ENCODE measurements around the gene CDH20.

The CDH20 gene

GRCh38 chr18:61333271-61333745 is at the start of gene CDH20:
Gene CDH20 (plus strand): TSS chr18:61333430.
- H3K36me3 ChIP-seq (ENCODE audit: control insufficient read depth, insufficient read depth, low read length) = no peaks in the 10 kb centered on the region
- peaks cover 42% of the 10 kb centered on the region for H3K27me3 ChIP-seq (ENCODE audit: control insufficient read depth, insufficient read depth, low read length)
- H3K9ac ChIP-seq (ENCODE audit: low read depth, low read length) = no peak within 1 kb of the TSS; the same call in 1 of the 2 replicates
- H3K4me3 ChIP-seq (ENCODE audit: low read depth, low read length) = peak within 1 kb of the TSS; percentile 74
- no peaks in the 10 kb centered on the region for H3K9me3 ChIP-seq (ENCODE audit: control insufficient read depth, insufficient read depth, low read length)
- peaks cover 3% of the 10 kb centered on the region; the same call in 1 of the 2 replicates for H3K4me1 ChIP-seq (ENCODE audit: control insufficient read depth, insufficient read depth, low read length)
- H3K27ac ChIP-seq (ENCODE audit: low read depth, low read length) = no peak within 1 kb of the TSS

- Histone ChIP-seq H3K36me3 (ENCODE audit: control insufficient read depth, insufficient read depth, low read length) (no peaks in the 10 kb centered on the region), H3K27me3 (ENCODE audit: control insufficient read depth, insufficient read depth, low read length) (no peaks in the 10 kb centered on the region), H3K9me3 (ENCODE audit: control insufficient read depth, insufficient read depth, low read length) (peaks cover 5% of the 10 kb centered on the region; the same call in 1 of the 2 replicates), H3K27ac (ENCODE audit: low read depth, low read length) (no peak overlapping the region), H3K4me1 (ENCODE audit: control insufficient read depth, insufficient read depth, low read length) (peaks cover 7% of the 10 kb centered on the region; the same call in 1 of the 2 replicates), H3K4me3 (ENCODE audit: low read depth, low read length) (no peak overlapping the region), H3K9ac (ENCODE audit: low read depth, low read length) (no peak overlapping the region)
Observed at GRCh38 chr18:61284039-61284438, 49.2 kb upstream of the CDH20 start.

GRCh38 chr18:61285777-61286176 is 47.5 kb upstream of the CDH20 start:
- no peak overlapping the region for H3K9ac ChIP-seq (ENCODE audit: low read depth, low read length)
- peaks cover 2% of the 10 kb centered on the region; the same call in 1 of the 2 replicates for H3K9me3 ChIP-seq (ENCODE audit: control insufficient read depth, insufficient read depth, low read length)
- H3K4me3 ChIP-seq (ENCODE audit: low read depth, low read length) = no peak overlapping the region
- peaks cover 7% of the 10 kb centered on the region; the same call in 1 of the 2 replicates for H3K4me1 ChIP-seq (ENCODE audit: control insufficient read depth, insufficient read depth, low read length)
- H3K36me3 ChIP-seq (ENCODE audit: control insufficient read depth, insufficient read depth, low read length) = no peaks in the 10 kb centered on the region
- no peaks in the 10 kb centered on the region for H3K27me3 ChIP-seq (ENCODE audit: control insufficient read depth, insufficient read depth, low read length)
- H3K27ac ChIP-seq (ENCODE audit: low read depth, low read length) = no peak overlapping the region

- no peak overlapping the region for H3K9ac ChIP-seq (ENCODE audit: low read depth, low read length)
- no peaks in the 10 kb centered on the region for H3K9me3 ChIP-seq (ENCODE audit: control insufficient read depth, insufficient read depth, low read length)
- no peaks in the 10 kb centered on the region for H3K27me3 ChIP-seq (ENCODE audit: control insufficient read depth, insufficient read depth, low read length)
- no peak overlapping the region for H3K4me3 ChIP-seq (ENCODE audit: low read depth, low read length)
- peaks cover 7% of the 10 kb centered on the region; the same call in 1 of the 2 replicates for H3K4me1 ChIP-seq (ENCODE audit: control insufficient read depth, insufficient read depth, low read length)
- no peak overlapping the region for H3K27ac ChIP-seq (ENCODE audit: low read depth, low read length)
- H3K36me3 ChIP-seq (ENCODE audit: control insufficient read depth, insufficient read depth, low read length) = no peaks in the 10 kb centered on the region
Observed at GRCh38 chr18:61286867-61287266, 46.4 kb upstream of the CDH20 start.

- H3K27ac ChIP-seq (ENCODE audit: low read depth, low read length) = no peak overlapping the region
- H3K27me3 ChIP-seq (ENCODE audit: control insufficient read depth, insufficient read depth, low read length) = no peaks in the 10 kb centered on the region
- no peak overlapping the region for H3K9ac ChIP-seq (ENCODE audit: low read depth, low read length)
- H3K4me3 ChIP-seq (ENCODE audit: low read depth, low read length) = no peak overlapping the region
- H3K9me3 ChIP-seq (ENCODE audit: control insufficient read depth, insufficient read depth, low read length) = no peaks in the 10 kb centered on the region
- H3K36me3 ChIP-seq (ENCODE audit: control insufficient read depth, insufficient read depth, low read length) = no peaks in the 10 kb centered on the region
- H3K4me1 ChIP-seq (ENCODE audit: control insufficient read depth, insufficient read depth, low read length) = peaks cover 7% of the 10 kb centered on the region; the same call in 1 of the 2 replicates
Observed at GRCh38 chr18:61290616-61291015, 42.6 kb upstream of the CDH20 start.

- Histone ChIP-seq H3K9me3 (ENCODE audit: control insufficient read depth, insufficient read depth, low read length) (no peaks in the 10 kb centered on the region), H3K9ac (ENCODE audit: low read depth, low read length) (no peak overlapping the region), H3K4me3 (ENCODE audit: low read depth, low read length) (no peak overlapping the region), H3K36me3 (ENCODE audit: control insufficient read depth, insufficient read depth, low read length) (no peaks in the 10 kb centered on the region), H3K27ac (ENCODE audit: low read depth, low read length) (no peak overlapping the region), H3K4me1 (ENCODE audit: control insufficient read depth, insufficient read depth, low read length) (no peaks in the 10 kb centered on the region), H3K27me3 (ENCODE audit: control insufficient read depth, insufficient read depth, low read length) (no peaks in the 10 kb centered on the region)
Observed at GRCh38 chr18:61292280-61293035, 40.8 kb upstream of the CDH20 start.

- no peaks in the 10 kb centered on the region for H3K27me3 ChIP-seq (ENCODE audit: control insufficient read depth, insufficient read depth, low read length)
Observed at GRCh38 chr18:61295153-61295552, 38.1 kb upstream of the CDH20 start.

GRCh38 chr18:61308004-61308403 is 25.2 kb upstream of the CDH20 start:
- H3K36me3 ChIP-seq (ENCODE audit: control insufficient read depth, insufficient read depth, low read length) = no peaks in the 10 kb centered on the region
- no peak overlapping the region for H3K4me3 ChIP-seq (ENCODE audit: low read depth, low read length)
- H3K9me3 ChIP-seq (ENCODE audit: control insufficient read depth, insufficient read depth, low read length) = no peaks in the 10 kb centered on the region
- H3K4me1 ChIP-seq (ENCODE audit: control insufficient read depth, insufficient read depth, low read length) = no peaks in the 10 kb centered on the region
- H3K9ac ChIP-seq (ENCODE audit: low read depth, low read length) = no peak overlapping the region
- H3K27ac ChIP-seq (ENCODE audit: low read depth, low read length) = no peak overlapping the region
- H3K27me3 ChIP-seq (ENCODE audit: control insufficient read depth, insufficient read depth, low read length) = no peaks in the 10 kb centered on the region

More at GRCh38 chr18:61295153-61295552, 38.1 kb upstream of the CDH20 start:
- no peaks in the 10 kb centered on the region for H3K4me1 ChIP-seq (ENCODE audit: control insufficient read depth, insufficient read depth, low read length)
- H3K4me3 ChIP-seq (ENCODE audit: low read depth, low read length) = no peak overlapping the region
- no peaks in the 10 kb centered on the region for H3K9me3 ChIP-seq (ENCODE audit: control insufficient read depth, insufficient read depth, low read length)
- no peaks in the 10 kb centered on the region for H3K36me3 ChIP-seq (ENCODE audit: control insufficient read depth, insufficient read depth, low read length)
- no peak overlapping the region for H3K27ac ChIP-seq (ENCODE audit: low read depth, low read length)
- no peak overlapping the region for H3K9ac ChIP-seq (ENCODE audit: low read depth, low read length)

- H3K9ac ChIP-seq (ENCODE audit: low read depth, low read length) = no peak overlapping the region
- H3K4me3 ChIP-seq (ENCODE audit: low read depth, low read length) = no peak overlapping the region
- H3K36me3 ChIP-seq (ENCODE audit: control insufficient read depth, insufficient read depth, low read length) = no peaks in the 10 kb centered on the region
- H3K27ac ChIP-seq (ENCODE audit: low read depth, low read length) = no peak overlapping the region
- H3K27me3 ChIP-seq (ENCODE audit: control insufficient read depth, insufficient read depth, low read length) = no peaks in the 10 kb centered on the region
- H3K9me3 ChIP-seq (ENCODE audit: control insufficient read depth, insufficient read depth, low read length) = no peaks in the 10 kb centered on the region
- H3K4me1 ChIP-seq (ENCODE audit: control insufficient read depth, insufficient read depth, low read length) = no peaks in the 10 kb centered on the region
Observed at GRCh38 chr18:61308795-61309393, 24.3 kb upstream of the CDH20 start.

- Histone ChIP-seq H3K36me3 (ENCODE audit: control insufficient read depth, insufficient read depth, low read length) (no peaks in the 10 kb centered on the region), H3K9me3 (ENCODE audit: control insufficient read depth, insufficient read depth, low read length) (0 out of 2 replicates have a peak, but pooled peaks cover 2% of the 10 kb centered on the region), H3K9ac (ENCODE audit: low read depth, low read length) (no peak overlapping the region), H3K27ac (ENCODE audit: low read depth, low read length) (no peak overlapping the region), H3K4me1 (ENCODE audit: control insufficient read depth, insufficient read depth, low read length) (peaks cover 5% of the 10 kb centered on the region; the same call in 1 of the 2 replicates), H3K4me3 (ENCODE audit: low read depth, low read length) (no peak overlapping the region), H3K27me3 (ENCODE audit: control insufficient read depth, insufficient read depth, low read length) (no peaks in the 10 kb centered on the region; the same call in 1 of the 2 replicates)
Observed at GRCh38 chr18:61322265-61322873, 10.9 kb upstream of the CDH20 start.

Data from HUES48 (cell line).